SIG-M5 treated with dmso at 0.1 percent for 504 hours (cell line): ENCODE data around the gene ANKRD13D.
"Not testable (repeated sequence)": the region's sequence is repeated elsewhere in the genome, so short reads cannot be mapped to it uniquely, and the experiment has no call there.

Experiments used
- DNase-seq: peaks from one replicate; lab custom pipeline; 2025; ENCODE audit not compliant: unreplicated experiment; lab: John Stamatoyannopoulos, UW

Gene ANKRD13D

DNA sequence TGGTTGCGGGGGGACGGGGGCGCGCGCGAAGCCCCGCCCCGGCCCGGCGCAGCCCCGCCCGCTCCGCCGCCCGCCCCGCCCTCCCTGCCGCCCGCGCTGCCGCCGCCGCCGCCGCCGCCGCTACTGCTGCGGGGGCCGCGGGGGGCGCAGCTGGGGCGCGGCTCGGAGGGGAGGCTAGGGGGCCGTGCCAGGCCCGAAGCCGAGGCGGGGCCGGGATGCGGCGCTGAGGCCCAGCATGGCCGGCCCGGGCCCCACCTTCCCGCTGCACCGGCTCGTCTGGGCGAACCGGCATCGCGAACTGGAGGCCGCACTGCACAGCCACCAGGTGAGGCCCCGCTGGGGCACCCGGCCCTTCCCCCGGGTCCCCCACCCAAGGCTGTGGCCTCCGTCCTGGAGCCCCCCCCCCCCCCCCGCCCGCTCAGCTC is at the start of gene ANKRD13D:
ANKRD13D (plus strand) TSS at position 78 of the 425 bp plus-strand sequence; CDS start at position 236, 158 bp downstream.
- DNase-seq = peak; percentile 83

DNA sequence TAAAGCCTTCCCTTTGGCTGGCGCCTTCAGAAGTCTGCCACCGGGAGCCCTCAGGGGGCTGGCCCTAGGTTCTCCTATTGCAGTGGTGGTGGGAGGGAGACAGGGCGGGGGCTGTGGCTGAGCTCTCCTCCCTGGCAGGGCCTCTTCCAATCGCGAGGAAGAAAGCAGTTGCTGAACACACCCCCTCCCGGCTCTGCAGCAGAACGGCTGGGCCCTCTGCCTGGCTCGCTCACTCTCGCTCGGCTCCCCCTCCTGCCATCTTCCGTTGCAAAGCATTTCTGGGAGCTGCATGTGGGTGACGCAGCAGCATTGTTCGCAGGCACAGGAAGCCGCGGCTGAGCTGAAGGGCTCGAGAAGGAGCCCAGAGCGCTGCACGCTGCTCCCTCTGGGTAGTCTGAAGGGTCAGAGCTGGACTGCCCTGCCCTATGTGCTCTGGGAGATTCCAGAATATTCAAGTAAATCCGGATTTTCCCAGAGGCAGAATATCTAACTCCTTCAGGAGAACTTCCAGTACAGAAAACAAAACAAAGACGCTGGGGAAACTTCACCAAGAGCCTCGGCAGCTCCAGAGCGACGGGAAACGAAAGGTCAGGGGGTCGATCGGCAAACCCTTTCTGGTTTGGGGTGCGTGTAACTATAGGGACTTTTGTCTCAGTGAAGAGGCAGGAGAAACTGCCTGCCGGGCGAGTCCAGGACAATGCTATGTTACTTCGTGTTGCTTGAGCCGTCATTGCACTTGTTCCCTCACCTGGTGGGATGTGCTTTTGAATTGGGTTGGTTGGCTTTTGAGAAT is 49.1 kb upstream of the ANKRD13D start:
- peak; percentile 99 for DNase-seq

DNA sequence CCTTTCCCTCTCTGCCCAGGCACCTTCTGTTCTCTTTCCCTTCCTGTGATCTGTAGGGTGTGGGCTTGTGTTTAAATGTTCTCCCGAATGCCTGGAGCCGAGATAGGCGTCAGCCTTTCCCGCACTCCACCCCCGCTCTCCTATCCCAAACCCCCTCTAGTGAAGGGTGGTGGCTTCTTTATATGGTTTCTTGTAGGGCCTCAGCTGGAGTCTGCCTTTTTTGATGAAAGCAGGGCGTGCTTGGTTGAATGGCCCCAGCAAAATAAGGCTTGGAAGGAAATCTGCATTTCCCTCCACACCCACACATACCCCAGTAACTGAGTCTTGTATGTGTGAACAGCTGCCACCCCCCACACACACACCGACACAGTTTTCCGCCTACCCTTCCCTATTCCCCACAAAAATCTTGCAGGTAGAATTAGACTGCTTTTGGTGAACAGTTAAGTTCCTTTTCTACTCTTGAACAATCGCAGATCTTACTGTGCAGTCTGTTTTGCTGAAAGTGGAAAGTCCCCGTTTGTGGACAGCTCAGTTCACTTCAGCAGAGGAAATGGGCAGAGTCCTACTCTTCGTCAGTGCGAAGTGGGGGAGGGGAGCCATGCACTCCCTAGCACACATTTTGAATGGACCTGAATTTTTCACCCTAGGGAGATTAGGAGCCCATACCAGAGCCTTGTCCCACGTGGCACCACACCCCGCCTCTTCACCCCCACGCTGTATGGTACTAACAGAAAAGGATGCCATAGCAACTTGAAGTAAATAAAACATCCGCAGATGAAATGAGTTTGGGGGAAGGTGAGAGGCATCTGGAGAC is 48.3 kb upstream of the ANKRD13D start:
- DNase-seq = peak; percentile 49

DNA sequence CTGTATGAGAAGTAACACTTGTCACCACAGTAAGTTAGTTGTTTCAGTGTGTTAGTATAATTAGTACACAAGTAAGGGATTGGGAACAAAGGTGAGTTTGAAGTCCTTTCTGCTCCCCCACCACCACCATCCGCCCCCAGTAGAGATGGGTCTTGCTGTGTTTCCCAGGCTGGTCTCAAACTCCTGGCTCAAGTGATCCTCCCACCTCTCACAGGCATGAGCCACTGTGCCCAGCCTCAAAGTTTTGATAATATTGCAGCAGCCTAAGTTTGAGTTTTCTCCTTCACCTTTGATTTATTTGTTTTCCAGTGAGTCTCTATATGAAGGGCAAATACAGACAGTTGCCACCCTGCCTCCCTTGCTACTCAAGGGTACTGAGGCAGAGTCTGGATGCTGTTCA is 46.6 kb upstream of the ANKRD13D start:
- no peak for DNase-seq

DNA sequence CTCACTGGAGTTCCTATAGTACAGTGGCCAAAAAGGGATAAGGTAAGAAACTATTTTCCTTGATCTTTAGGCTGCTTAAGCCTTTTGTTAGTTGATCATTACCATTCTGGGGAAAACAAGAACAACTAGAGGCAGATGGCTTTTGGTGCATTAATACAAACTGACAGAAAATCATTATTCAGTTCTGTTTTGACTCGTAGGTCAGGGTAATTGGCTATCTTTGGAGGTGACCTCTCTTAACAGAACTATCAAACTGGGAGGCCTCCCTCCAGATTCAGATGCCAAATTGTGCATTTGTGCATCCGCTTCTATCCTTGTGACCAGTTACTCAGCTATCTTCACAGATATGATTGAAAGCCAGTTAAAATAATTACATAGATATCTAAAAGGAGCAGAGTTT is 46.1 kb upstream of the ANKRD13D start:
- no peak for DNase-seq

DNA sequence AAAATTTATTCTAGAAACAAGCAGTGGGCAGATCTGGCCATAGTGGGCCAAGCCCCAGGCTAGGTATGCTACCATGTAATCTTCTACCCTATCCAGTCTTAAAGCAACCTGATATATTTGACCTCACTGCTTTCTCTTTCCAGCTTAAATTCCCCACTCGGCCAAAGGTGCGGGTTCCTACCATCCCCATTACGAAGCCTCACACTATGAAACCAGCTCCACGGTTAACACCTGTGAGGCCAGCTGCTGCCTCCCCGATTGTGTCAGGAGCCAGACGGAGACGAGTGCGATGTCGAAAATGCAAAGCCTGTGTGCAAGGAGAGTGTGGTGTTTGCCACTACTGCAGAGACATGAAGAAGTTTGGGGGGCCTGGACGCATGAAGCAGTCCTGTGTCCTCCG is 44.1 kb upstream of the ANKRD13D start:
- DNase-seq = no peak

DNA sequence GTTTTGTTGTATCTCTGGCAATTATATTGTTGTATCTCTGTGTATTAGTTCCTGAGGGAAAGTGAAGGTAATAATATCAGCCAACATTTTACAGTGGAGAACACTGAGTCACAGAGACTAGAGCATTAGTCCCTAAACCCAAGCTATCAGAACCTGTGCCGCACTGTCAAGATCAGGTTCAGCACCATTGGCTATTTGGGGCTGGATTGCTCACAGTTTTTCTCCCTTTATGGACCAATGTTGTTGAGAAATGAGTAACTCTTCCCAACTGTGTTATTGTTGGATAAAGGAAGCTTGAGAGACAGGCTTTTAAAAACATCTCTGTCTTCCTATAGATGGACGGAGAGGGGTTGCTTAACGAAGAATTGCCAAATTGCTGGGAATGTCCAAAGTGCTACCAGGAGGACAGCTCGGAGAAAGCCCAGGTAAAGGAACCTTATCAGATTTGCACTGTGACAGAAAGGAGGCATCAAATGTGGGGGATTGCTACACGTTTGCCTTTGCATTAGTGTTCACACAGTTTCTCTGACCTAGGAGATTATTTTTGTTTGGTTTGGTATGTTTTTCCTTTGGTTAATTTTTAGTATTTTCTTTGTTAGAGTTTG is 41.1 kb upstream of the ANKRD13D start:
- no peak for DNase-seq

DNA sequence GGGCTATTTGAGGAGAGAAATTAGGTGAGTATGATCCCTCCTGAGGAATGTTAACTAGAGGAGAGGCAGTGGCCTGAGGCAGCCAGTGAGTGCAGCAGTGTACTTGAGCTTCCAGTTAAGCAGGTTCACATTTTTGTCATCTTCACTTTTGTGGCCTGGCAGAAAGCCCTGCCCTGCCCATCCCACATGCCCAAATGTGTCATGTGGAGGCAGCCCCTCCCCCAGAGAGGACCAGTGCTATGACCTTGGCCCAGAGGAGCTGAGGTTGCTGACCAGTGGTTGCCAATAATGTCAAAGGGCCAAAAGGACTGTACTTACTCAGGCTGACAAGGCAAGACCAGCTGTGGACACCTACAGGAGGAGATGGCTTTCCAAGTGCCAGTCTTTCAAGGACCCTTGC is 40.5 kb upstream of the ANKRD13D start:
- peak; percentile 70 for DNase-seq

DNA sequence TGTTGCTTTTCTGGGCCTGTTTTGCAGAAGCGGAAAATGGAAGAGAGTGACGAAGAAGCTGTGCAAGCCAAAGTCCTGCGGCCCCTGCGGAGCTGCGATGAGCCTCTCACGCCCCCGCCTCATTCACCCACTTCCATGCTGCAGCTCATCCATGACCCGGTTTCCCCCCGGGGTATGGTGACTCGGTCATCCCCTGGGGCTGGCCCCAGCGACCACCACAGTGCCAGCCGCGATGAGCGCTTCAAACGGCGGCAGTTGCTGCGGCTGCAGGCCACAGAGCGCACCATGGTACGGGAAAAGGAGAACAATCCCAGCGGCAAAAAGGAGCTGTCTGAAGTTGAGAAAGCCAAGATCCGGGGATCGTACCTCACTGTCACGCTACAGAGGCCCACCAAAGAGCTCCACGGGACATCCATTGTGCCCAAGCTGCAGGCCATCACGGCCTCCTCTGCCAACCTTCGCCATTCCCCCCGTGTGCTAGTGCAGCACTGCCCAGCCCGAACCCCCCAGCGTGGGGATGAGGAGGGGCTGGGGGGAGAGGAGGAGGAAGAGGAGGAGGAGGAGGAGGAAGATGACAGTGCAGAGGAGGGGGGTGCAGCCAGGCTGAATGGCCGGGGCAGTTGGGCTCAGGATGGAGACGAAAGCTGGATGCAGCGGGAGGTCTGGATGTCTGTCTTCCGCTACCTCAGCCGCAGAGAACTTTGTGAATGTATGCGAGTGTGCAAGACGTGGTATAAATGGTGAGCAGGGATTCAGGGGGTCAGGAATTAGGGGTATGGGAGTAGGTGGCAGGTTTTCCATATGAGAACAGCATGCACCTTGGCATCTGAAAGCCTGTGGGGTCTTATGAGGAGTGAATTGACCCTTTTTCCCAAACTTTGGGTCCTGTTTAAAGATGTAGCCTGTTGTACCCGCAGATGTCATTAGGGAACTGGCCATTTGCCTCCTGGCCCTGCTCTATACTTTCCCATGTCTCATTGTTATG is 38.8 kb upstream of the ANKRD13D start:
- no peak for DNase-seq

DNA sequence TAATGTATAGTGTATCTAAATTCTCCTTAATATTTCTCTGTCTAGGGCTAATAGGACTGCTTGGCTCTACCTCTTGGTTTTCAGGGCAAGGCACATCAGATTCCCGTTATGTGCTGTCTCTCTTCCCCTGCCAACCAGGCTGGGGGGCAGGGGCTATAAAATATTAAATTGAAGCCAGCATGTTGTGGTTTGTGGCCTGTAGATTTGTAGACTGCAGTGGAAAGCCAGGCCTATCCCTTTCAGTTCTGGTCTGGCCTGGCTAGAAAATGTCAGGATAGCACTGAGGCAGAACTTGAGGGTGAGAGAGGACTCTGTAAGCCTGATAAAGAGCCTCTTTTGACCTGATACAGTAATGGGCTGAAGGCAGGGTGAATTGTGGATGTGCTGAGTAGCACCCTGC is 37.3 kb upstream of the ANKRD13D start:
- DNase-seq = no peak

DNA sequence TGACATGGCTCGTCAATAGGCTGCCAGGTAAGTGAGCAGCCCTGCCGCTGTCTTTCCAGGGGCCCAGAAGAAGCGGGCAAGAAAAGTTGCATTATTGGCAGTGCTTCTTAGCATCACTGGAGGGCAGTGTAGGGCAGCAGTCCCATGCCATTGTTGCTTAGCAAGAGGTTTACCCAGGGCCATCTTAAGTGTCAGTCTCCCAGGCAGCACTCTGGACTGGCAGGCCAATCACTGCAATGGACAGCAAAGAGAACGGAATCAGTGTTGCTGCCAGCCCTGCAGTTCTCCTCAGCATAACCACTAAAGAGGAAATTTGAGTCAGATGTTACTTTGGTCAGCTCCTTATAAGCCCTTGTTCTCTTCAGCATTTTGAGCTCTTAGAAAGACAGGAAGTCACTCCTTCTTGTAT is 36.3 kb upstream of the ANKRD13D start:
- peak; percentile 21 for DNase-seq

DNA sequence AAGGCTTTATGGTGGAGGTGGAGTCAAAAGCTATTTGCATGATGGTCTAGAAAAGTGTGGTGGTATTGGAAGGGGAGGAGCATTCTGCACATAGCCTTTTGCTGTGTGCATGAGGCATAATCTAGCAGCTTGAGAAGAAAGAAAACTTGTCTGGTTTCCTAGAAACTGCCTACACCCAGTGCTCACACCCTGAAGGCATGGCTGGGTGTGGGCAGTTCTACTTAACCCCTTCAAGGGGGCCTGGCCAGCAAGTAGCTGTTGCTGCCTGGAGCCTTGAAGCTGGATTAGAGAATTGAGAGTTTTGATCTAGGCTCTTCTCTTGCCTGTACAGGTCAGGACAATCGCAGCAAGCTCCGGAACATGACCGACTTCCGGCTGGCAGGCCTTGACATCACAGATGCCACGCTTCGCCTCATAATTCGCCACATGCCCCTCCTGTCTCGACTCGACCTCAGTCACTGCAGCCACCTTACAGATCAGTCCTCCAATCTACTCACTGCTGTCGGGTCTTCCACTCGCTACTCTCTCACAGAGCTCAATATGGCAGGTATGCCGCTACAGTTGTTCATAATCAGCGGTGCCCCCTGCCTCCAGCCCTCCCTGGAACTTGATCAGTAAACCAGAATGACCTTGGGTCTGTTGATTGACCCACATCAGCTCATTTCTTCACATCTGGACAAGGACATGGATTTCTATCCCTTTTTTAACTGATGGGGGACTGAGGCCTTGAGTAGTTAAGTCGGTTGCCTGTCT is 35.1 kb upstream of the ANKRD13D start:
- no peak for DNase-seq

DNA sequence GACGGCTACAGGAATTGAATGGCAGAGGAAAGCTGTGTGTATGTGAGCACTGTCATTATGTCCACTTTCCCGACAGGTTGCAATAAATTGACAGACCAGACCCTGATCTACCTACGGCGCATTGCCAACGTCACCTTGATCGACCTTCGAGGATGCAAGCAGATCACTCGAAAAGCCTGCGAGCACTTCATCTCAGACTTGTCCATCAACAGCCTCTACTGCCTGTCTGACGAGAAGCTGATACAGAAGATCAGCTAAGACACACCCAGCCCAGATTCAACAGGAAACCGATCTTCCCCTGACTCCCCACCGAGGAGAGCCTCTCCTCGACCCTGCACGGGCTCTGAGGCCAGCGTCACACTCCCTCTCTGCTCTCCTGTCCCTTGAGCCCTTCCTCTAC is 34.3 kb upstream of the ANKRD13D start:
- DNase-seq = no peak

DNA sequence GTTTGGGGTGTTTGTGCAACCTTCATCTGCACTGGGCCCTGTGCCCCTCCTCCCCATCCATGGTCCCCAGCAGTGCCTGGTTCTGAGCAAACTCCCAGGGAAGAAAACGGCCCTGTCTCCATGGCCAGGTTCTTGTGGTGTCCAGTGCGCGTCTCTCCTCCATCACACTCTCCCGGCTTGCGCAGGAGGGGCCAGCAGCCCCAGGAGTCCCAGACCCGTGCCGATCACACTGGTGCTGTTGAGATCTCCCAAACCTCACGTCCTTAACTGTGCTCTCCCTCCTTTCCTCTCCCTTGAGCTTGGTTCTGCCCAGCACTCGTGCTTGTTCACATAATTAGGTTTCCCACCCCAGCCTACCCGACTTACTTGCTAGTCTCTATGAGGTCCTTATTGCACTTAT is 33.8 kb upstream of the ANKRD13D start:
- DNase-seq = no peak

DNA sequence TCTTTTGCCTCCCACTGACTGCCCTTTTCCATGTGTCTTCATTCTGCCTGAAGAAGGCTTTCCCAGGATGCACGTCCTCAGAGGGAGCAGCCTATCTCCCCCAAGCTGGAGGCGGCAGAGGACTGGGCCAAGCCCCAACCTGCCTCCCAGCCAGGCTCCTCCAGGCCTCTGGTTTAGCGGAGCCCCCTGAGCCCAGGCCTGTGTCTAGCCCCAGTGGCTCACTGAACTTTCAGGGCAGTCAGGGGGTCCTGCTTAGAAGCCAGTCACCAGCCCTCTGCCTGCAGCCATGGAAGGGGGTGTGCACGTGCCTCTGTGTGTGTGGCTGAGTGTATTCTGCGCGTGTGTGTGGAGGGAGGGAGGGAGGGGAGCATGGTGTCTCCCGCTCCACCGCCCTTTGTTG is 33.2 kb upstream of the ANKRD13D start:
- DNase-seq = no peak

DNA sequence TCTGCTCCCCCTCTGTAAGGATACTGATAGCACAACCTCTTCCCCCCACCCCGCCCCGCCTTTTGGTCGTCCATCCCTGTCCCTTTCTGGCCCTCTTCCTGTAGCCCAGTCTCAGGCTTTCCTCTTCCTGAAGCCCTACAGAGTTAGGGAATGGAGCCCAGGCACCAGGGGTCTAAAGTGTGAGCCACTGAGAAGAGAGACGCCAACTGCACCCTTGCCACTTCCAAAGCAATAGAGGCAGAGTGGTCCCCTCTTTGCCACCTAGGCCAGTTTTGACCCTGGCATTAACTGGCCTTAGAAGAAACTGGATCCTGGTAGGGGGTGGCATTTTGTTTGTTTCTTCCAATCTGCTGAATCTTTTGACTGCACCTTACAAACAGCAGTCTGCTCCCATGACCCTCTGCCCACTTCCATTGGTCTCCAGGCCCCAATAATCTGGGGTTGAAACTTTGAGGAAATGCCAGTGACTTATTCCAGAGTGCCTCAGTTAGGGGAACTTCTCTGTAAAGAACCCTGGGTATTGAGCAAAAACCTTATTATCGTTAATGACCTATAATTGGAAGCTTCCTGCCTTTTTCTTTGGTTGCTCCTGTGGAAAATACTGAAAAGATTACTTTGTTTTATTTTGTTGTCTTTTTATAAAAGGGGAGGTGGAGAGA is 32.5 kb upstream of the ANKRD13D start:
- DNase-seq = no peak

DNA sequence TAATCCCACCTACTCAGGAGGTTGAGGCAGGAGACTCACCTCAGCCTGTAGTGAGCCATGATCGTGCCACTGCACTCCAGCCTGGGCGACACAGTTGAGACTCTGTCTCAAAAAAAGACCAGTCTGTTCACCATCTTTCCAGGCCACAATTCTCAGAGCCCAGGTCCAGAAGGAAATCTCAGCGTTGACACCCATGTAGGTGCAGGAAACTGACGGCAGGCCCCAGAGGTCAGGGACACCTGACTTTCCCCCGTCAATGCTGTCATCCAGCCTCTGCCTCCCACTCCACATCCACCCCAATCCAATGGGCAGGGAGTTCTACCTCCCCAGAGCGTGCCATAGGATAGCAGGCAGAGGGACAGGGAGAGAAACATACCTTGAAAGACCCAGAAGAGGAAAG is 28.7 kb upstream of the ANKRD13D start:
- DNase-seq = no peak

DNA sequence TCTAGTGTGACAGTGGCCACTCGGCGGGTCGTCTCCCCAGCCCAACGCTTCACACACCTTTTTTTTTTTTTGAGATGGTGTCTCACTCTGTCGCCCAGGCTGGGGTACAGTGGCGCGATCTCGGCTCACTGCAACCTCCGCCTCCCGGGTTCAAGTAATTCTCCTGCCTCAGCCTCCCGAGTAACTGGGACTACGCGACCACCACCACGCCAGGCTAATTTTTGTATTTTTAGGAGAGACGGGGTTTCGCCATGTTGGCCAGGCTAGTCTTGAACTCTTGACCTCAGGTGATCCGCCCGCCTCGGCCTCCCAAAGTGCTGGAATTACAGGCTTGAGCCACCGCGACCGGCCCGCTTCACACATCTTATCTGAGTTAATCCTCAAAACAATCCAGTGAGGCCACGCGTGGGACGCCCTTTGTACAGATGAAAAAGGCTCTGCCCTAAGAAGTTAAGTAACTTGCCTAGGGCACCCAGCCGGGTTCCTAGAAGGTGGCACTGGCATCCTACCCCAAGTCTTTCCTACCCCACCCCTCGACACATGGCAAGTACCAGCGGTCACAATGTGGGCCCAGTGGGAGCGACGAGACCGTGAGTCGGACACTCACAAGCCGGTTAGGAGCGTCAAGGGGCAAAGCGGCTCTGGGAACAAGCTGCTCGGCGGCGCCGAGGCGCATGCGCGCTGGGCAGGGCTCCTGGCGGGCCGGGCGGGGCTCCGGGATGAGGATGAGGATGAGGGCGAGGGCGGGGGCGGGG is 28.0 kb upstream of the ANKRD13D start:
- DNase-seq = not testable (repeated sequence)

DNA sequence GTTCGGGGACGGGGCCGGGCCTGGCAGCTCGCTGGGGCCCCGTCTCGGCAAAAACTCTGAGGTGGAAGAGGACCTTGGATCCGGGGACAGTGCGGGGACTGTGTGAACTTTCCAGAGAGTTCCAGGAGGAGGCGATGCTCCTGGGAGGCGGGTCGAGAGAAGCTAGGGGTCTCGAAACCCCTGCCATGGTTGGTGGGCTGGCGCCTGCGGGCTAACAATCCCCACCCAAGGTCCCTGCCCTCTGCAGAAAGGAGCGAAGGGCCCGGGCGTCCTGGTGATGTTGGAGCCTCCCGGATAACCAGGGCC is 27.5 kb upstream of the ANKRD13D start:
- no peak for DNase-seq
